Neural cell (in vitro differentiated cells): Measurements from ENCODE around the gene ARHGAP6.
"Not testable (repeated sequence)": the region's sequence is repeated elsewhere in the genome, so short reads cannot be mapped to it uniquely, and the experiment has no call there.

Experiments
- CTCF ChIP-seq: fragments of 450-650 bp; IDR thresholded peaks from 2 replicates; pipeline ENCODE4 v1.5.1; 2014; ENCODE audit warnings: antibody characterized with exemption, mild to moderate bottlenecking, moderate library complexity; ENCODE audit not compliant: poor library complexity, severe bottlenecking
- EP300 ChIP-seq: fragments of 450-650 bp; conservative IDR thresholded peaks from 2 replicates; pipeline ENCODE4 v1.6.1; 2014; ENCODE audit warnings: antibody characterized with exemption, mild to moderate bottlenecking, moderate library complexity; ENCODE audit not compliant: poor library complexity, severe bottlenecking
- EZH2 ChIP-seq: fragments of 200-600, 300-800 bp; shearing (Covaris generic), sonication (generic); IDR thresholded peaks from 2 replicates; pipeline ENCODE4 v1.6.1; 2014; ENCODE audit warnings: antibody characterized with exemption, low read length, borderline replicate concordance, mild to moderate bottlenecking; ENCODE audit not compliant: insufficient read depth, poor library complexity, severe bottlenecking
- MXI1 ChIP-seq: fragments of 450-650 bp; conservative IDR thresholded peaks from 2 replicates; pipeline ENCODE4 v1.6.1; 2014; ENCODE audit warnings: antibody characterized with exemption, mild to moderate bottlenecking; ENCODE audit not compliant: poor library complexity, severe bottlenecking
- POLR2AphosphoS5 ChIP-seq: IDR thresholded peaks from 2 replicates; pipeline ENCODE4 v1.6.1; 2012
- RAD21 ChIP-seq: fragments of 450-650 bp; conservative IDR thresholded peaks from 2 replicates; pipeline ENCODE4 v1.6.1; 2014; ENCODE audit warnings: antibody characterized with exemption, mild to moderate bottlenecking, moderate library complexity
- REST ChIP-seq: IDR thresholded peaks from 2 replicates; pipeline ENCODE4 v1.6.1; 2012; ENCODE audit warnings: borderline replicate concordance
- SMC3 ChIP-seq: fragments of 450-650 bp; conservative IDR thresholded peaks from 2 replicates; pipeline ENCODE4 v1.6.1; 2014; ENCODE audit warnings: antibody characterized with exemption, mild to moderate bottlenecking, moderate library complexity; ENCODE audit not compliant: poor library complexity
- TAF1 ChIP-seq: IDR thresholded peaks from 2 replicates; pipeline ENCODE4 v1.6.1; 2012; ENCODE audit warnings: low read depth

- TF ChIP-seq CTCF, POLR2AphosphoS5, EP300, EZH2, SMC3, REST, RAD21, TAF1, MXI1: not testable (repeated sequence)
Observed at GRCh38 chrX:11614253-11614652, 51.5 kb downstream of the ARHGAP6 start.
